Measurements from ENCODE around the gene CGAS.
"Not testable (repeated sequence)": the region's sequence is repeated elsewhere in the genome, so short reads cannot be mapped to it uniquely, and the experiment has no call there.

The CGAS gene

GRCh38 chr6:73459474-73459873 lies 7.4 kb upstream of the CGAS start:
- DNase-seq (ENCODE audit: low read depth in 1 of 2, low spot score in 1 of 2); H3K4me3 ChIP-seq (replicated peaks; ENCODE audit: insufficient read depth, low read length); H3K27me3 ChIP-seq (ENCODE audit: insufficient read depth, poor library complexity, severe bottlenecking): not testable (repeated sequence)
- peak overlapping the region; percentile 98 for H3K27ac ChIP-seq (replicated peaks)

- Histone ChIP-seq H3K27me3 (ENCODE audit: insufficient read depth, poor library complexity, severe bottlenecking) (no peaks in the 10 kb centered on the region), H3K4me3 (replicated peaks; ENCODE audit: insufficient read depth, low read length) (no peak overlapping the region), H3K27ac (replicated peaks) (peak overlapping the region; percentile 54)
- DNase-seq (ENCODE audit: low read depth in 1 of 2, low spot score in 1 of 2), result peak; percentile 71 to 95
- TF ChIP-seq GABPA (IDR thresholded peaks at IDR 0.05; ENCODE audit: low read depth), result 0 out of 2 replicates have a peak, but pooled peaks have one; percentile 23
- 0 out of 2 replicates have a peak, but pooled peaks have one; percentile 9 for TF ChIP-seq POLR2AphosphoS5 (IDR thresholded peaks at IDR 0.05; ENCODE audit: low read depth)
- TF ChIP-seq REST (IDR thresholded peaks at IDR 0.05; ENCODE audit: insufficient replicate concordance, low read depth), result no peak
- no peak for TF ChIP-seq CTCF (IDR thresholded peaks at IDR 0.05; ENCODE audit: insufficient read depth, low read length)
- TF ChIP-seq SPI1 (IDR thresholded peaks at IDR 0.05; ENCODE audit: borderline replicate concordance, low read depth), result no peak
Observed at GRCh38 chr6:73455865-73456629, 4.0 kb upstream of the CGAS start.

- Histone ChIP-seq H3K4me3 (replicated peaks; ENCODE audit: insufficient read depth, low read length) (peak overlapping the region; percentile 49), H3K27me3 (ENCODE audit: insufficient read depth, poor library complexity, severe bottlenecking) (no peaks in the 10 kb centered on the region), H3K27ac (replicated peaks) (peak overlapping the region; percentile 94)
- peak in 1 of 2 experiments; percentile 66 for DNase-seq (ENCODE audit: low read depth in 1 of 2, low spot score in 1 of 2)
- TF ChIP-seq REST (IDR thresholded peaks at IDR 0.05; ENCODE audit: insufficient replicate concordance, low read depth), result no peak
- TF ChIP-seq CTCF (IDR thresholded peaks at IDR 0.05; ENCODE audit: insufficient read depth, low read length), result no peak
- TF ChIP-seq SPI1 (IDR thresholded peaks at IDR 0.05; ENCODE audit: borderline replicate concordance, low read depth), result peak; percentile 77
- TF ChIP-seq GABPA (IDR thresholded peaks at IDR 0.05; ENCODE audit: low read depth), result 0 out of 2 replicates have a peak, but pooled peaks have one; percentile 16
- TF ChIP-seq POLR2AphosphoS5 (IDR thresholded peaks at IDR 0.05; ENCODE audit: low read depth), result peak; percentile 47
Observed at GRCh38 chr6:73451223-73452106, 632 bp downstream of the CGAS start.

GRCh38 chr6:73443555-73443954 lies 8.5 kb downstream of the CGAS start:
- DNase-seq (ENCODE audit: low read depth in 1 of 2, low spot score in 1 of 2), result no peak
- H3K4me3 ChIP-seq (replicated peaks; ENCODE audit: insufficient read depth, low read length), result no peak overlapping the region
- H3K27ac ChIP-seq (replicated peaks), result no peak overlapping the region
- no peaks in the 10 kb centered on the region for H3K27me3 ChIP-seq (ENCODE audit: insufficient read depth, poor library complexity, severe bottlenecking)
- TF ChIP-seq GABPA (IDR thresholded peaks at IDR 0.05; ENCODE audit: low read depth), result no peak
- TF ChIP-seq CTCF (IDR thresholded peaks at IDR 0.05; ENCODE audit: insufficient read depth, low read length), result no peak
- no peak for TF ChIP-seq SPI1 (IDR thresholded peaks at IDR 0.05; ENCODE audit: borderline replicate concordance, low read depth)
- no peak for TF ChIP-seq POLR2AphosphoS5 (IDR thresholded peaks at IDR 0.05; ENCODE audit: low read depth)
- no peak for TF ChIP-seq REST (IDR thresholded peaks at IDR 0.05; ENCODE audit: insufficient replicate concordance, low read depth)

Data from HL-60 (cell line).